ENCODE results near the gene TP53I3. TPM values are rescaled to one million over a fixed set of nuclear protein-coding genes. Genes with fewer than 3 reads are reported as not detected.
"Not testable (repeated sequence)": the region's sequence is repeated elsewhere in the genome, so short reads cannot be mapped to it uniquely, and the experiment has no call there.

Gene TP53I3
- total RNA-seq, 4 donors from 2014 or later: 11.3 to 44.9 (median 17.2) TPM

DNA sequence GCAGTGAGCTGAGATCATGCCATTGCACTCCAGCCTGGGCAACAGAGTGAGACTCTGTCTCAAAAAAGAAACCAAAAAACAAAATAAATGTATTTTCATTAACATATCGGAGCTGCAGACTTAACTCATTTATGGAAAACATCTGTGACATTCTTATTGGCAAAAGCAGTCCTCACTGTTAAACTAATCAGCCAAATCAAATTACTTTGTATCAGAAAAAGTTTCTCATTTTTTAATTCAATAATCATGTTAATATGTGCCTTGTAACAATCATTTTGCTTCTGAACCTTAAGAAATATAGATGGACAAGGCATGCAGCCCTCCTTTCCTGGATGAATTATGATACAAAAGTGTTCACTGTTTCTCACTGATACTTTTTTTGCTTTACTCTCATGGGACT is 18.0 kb upstream of the TP53I3 start:
- TF ChIP-seq, protein P1, sequence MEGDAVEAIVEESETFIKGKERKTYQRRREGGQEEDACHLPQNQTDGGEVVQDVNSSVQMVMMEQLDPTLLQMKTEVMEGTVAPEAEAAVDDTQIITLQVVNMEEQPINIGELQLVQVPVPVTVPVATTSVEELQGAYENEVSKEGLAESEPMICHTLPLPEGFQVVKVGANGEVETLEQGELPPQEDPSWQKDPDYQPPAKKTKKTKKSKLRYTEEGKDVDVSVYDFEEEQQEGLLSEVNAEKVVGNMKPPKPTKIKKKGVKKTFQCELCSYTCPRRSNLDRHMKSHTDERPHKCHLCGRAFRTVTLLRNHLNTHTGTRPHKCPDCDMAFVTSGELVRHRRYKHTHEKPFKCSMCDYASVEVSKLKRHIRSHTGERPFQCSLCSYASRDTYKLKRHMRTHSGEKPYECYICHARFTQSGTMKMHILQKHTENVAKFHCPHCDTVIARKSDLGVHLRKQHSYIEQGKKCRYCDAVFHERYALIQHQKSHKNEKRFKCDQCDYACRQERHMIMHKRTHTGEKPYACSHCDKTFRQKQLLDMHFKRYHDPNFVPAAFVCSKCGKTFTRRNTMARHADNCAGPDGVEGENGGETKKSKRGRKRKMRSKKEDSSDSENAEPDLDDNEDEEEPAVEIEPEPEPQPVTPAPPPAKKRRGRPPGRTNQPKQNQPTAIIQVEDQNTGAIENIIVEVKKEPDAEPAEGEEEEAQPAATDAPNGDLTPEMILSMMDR (IDR thresholded peaks at IDR 0.05): no peak
- DNase-seq (ENCODE audit: low spot score): no peak
- no peak for ATAC-seq (ENCODE audit: low FRiP score)

DNA sequence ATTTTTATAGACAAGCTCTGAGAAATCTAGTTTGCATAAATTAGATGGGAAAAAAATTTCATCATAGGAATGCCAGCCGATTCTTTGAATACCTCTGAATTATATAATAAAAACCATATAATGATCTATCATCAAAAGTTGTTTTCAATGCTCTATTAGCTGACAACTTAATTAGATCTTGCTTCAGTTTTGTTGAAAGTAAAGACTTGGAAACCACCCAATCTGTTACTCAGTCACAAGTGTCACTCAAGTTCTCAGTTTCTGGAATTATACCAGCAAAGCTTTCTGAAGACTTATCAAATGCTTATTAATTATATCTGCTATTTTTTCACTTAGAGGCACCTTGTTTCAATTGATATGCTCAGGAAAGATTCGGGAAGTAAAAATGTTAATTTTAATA is 17.4 kb upstream of the TP53I3 start:
- ATAC-seq (ENCODE audit: low FRiP score): no peak
- TF ChIP-seq, protein P1 (IDR thresholded peaks at IDR 0.05): no peak

DNA sequence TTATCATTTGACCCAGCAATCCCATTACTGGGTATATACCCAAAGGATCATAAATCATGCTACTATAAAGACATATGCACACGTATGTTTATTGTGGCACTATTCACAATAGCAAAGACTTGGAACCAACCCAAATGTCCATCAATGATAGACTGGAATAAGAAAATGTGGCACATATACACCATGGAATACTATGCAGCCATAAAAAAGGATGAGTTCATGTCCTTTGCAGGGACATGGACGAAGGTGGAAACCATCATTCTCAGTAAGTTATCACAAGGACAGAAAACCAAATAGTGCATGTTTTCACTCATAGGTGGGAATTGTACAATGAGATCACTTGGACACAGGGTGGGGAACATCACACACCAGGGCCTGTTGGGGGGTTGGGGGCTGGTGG is 16.1 kb upstream of the TP53I3 start:
- DNase-seq (ENCODE audit: low spot score); ATAC-seq (ENCODE audit: low FRiP score): not testable (repeated sequence)

More for the DNA sequence above, 17.4 kb upstream of the TP53I3 start:
- DNase-seq (ENCODE audit: low spot score): no peak

DNA sequence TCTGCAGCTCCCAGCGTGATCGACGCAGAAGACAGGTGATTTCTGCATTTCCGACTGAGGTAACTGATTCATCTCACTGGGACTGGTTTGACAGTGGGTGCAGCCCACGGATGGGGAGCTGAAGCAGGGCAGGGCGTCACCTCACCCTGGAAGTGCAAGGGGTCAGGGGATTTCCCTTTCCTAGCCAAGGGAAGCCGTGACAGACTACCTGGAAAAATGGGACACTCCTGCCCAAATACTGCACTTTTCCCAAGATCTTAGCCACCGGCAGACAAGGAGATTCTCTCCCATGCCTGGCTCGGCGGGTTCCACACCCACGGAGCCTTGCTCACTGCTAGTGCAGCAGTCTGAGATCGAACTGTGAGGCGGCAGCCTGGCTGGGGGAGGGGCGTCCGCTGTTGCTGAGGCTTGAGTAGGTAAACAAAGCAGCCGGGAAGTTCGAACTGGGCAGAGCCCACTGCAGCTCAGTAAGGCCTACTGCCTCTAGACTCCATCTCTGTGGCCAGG is 10.6 kb upstream of the TP53I3 start:
- not testable (repeated sequence) for DNase-seq (ENCODE audit: low spot score); ATAC-seq (ENCODE audit: low FRiP score)

DNA sequence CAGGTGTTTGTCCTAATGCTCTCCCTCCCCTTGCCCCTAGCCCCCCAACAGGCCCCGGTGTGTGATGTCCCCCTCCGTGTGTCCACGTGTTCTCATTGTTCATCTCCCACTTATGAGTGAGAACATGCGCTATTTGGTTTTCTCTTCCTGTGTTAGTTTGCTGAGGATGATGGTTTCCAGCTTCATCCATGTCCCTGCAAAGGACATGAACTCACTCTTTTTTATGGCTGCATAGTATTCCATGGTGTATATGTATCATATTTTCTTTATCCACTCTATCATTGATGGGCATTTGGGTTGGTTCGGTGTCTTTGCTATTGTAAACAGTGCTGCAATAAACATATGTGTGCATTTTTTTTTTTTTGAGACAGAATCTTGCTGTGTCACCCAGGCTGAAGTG is 8.6 kb upstream of the TP53I3 start:
- DNase-seq (ENCODE audit: low spot score); ATAC-seq (ENCODE audit: low FRiP score): not testable (repeated sequence)

DNA sequence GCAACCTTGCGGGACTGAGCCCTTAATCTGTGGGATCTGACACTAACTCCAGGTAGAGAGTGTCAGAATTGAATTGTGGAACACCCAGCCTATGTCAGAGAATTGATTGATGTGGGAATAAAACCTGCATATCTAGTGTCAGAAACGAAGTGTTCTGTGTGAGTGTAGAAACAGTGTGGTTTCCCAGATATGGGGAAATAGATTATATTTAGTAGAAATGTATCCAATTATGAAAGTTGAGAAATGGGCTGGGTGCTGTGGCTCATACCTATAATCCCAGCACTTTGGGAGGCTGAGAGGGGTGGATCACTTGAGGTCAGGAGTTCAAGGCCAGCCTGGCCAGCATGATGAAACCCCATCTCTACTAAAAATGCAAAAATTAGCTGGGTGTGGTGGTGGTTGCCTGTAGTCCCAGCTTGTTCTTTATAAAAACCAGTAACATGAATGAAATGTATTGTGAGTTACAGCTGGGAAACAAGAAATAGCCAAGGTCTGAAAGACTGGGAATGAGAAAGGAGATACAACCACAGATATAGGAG is 4.3 kb upstream of the TP53I3 start:
- DNase-seq (ENCODE audit: low spot score) (no peak), ATAC-seq (ENCODE audit: low FRiP score) (no peak)
- TF ChIP-seq, protein P1 (IDR thresholded peaks at IDR 0.05): no peak

DNA sequence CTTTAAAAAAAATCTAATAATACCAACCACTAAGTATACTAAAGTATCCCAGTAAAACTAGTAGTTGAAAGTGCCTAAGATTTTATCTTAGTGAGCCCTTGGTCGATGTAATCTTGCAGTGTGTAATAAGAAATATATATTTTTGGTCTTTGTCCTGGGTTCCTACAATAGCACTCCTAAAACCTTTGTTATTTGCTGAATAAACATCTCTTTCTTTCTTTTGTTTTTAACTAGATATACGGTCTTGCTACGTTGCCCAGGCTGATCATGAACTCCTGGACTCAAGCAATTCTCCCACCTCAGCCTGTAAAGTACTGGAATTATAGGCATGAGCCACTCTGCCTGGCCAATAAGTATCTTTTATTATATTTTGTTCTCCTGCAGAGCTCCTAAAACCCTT is 2.4 kb upstream of the TP53I3 start:
- TF ChIP-seq, protein P1 (IDR thresholded peaks at IDR 0.05): no peak
- DNase-seq (ENCODE audit: low spot score) (no peak), ATAC-seq (ENCODE audit: low FRiP score) (no peak)

DNA sequence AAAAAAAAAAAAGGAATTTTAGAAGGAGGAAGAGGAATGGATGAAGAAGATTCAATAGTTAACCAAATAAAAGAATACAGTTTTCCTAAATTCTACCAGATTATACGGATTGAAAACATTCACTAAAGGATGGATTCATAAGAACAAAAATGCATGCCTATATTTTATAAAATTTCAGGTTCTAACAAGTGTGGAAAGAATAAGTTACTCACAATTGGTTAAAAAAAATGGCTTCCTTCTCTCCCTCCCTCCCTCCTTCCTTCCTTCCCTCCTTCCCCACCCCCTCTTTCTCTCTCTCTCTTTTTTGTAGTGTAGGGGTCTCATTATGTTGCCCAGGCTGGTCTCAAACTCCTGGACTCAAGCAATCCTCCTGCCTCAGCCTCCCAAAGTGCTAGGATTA is 1.6 kb upstream of the TP53I3 start:
- TF ChIP-seq, protein P1 (IDR thresholded peaks at IDR 0.05): no peak
- ATAC-seq (ENCODE audit: low FRiP score): no peak
- no peak for DNase-seq (ENCODE audit: low spot score)

DNA sequence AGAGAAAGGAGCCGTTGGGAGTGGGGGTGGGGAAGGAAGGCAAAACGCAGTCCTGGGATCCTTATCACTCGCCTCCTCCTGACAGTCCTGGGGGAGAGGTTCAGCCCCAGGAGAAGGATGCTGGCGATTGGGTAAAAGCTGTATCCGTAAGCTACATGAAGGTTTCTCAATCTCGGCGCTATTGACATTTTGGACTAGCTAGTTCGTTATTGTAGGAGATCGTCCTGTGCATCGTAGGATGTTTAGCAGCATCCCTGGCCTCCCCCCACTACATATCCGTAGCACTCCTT is 511 bp upstream of the TP53I3 start:
- TF ChIP-seq, protein P1 (IDR thresholded peaks at IDR 0.05): no peak
- ATAC-seq (ENCODE audit: low FRiP score) (no peak), DNase-seq (ENCODE audit: low spot score) (no peak)

Measured in omental fat pad (tissue), 4 donors.